H54 (cell line): ENCODE data around the gene CEP128.

Experiments
- DNase-seq: peaks from one replicate; pipeline ENCODE4 v3.0.0; 2011; ENCODE audit warnings: low spot score, mixed read lengths; ENCODE audit not compliant: insufficient read length
- FAIRE-seq: peaks from 3 replicates; lab custom pipeline; 2011; peaks lifted over from hg19 to GRCh38; lab: Jason Lieb, UNC
- POLR2A ChIP-seq: IDR thresholded peaks from 2 replicates; pipeline ENCODE4 v1.6.1; 2011; ENCODE audit warnings: low read depth, mild to moderate bottlenecking, low read length

The CEP128 gene

DNA sequence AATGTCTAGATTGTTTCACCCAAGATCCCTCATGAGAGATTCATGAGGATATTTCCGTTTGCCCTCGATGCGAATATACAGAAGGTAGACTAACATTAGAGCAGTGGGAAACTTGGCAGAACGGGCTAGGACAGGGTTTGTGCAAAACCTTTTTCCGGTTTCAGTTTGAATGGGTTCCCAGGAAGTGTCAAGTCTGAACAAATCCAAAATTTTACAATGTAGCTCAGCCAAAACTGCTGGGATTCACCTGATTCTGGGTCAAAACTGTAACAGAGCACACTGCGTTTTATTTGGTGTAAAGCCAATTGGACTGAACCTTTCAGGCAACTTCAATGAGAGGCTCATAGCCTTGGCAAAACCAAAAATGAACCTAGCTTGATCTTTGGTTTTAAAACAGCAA lies 392.4 kb downstream of the CEP128 start:
- no peak for TF ChIP-seq POLR2A
- no peak for FAIRE-seq

DNA sequence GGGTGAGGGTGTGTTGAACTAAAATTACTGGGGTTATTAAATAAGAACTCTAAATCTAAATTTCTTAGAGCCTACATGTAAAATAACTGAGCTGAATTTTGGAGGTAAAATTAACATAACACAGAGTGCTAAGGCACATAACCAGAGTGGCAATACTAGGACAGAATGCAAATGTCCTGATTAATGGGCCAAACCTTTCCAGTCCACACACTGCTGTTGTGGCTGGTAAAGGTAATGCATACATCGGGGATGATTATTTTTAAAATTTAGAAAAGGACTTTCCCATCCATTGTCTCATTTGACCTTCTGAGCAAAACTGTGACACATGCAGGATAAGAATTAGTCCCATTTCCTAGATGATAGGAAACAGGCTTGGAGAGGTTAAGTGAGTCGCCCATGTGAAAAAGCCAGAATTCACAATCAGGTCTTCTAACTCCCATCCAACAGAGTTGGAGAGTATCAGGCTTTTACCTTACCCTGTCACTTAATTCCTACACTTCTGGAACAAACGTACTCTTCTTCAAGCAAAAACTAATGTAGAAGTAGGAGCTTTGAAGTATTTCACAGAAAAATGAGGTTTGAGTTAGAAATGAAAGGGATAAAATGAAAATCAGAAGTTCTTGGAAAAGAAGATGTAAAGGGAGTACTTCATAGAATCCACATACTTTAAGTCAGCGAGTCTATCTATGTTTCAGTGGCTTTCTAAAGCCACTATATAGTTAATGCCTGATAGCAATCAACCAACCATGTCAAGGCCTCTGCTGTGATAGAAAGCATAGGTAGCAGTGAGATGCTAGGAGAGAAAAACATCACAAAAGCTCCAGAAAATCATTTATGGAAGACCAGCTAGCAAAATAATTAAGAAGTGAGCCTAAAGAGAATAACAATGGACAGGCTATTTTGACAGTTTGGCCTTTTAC lies 395.3 kb downstream of the CEP128 start:
- no peak for FAIRE-seq
- no peak for TF ChIP-seq POLR2A
- no peak for DNase-seq

More for the DNA sequence above, 392.4 kb downstream of the CEP128 start:
- no peak for DNase-seq

DNA sequence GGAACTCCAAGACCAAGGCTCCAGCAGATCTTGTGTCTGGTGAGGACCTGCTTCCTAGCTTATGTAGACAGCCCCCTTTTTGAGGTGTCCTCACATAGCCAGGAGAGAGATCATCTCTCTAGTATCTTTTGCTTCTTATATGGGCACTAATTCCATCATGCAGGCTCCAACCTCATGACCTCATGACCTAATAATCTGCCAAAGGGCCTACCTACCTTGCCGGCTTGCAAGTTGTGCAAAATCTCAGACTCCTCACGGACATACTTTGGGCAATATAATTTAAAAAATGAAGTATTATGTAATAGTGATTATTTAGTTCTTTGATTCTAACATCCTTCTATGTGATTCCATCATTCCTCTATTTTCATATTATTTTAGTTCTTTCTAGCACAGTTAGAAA lies 397.2 kb downstream of the CEP128 start:
- FAIRE-seq = no peak
- DNase-seq = no peak
- no peak for TF ChIP-seq POLR2A

DNA sequence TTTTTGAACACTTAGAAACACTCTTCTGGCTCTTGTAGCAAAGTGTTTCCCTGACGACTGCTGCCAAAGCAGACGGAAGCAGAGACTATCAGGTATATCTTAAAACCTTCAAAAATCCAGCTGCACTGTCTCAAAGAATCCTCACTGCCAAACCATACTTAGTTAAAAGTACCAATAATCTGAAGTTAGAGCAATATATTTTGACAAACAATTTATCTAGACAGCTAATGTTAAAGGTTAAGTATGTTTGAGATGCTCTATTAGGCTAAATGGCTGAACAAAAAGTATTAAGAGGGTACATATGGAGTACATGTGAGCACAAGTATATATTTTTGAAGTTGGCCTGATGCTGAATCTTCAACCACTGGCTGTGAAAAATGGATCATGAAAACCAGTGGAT lies 398.3 kb downstream of the CEP128 start:
- TF ChIP-seq POLR2A = no peak
- DNase-seq (no peak), FAIRE-seq (no peak)

DNA sequence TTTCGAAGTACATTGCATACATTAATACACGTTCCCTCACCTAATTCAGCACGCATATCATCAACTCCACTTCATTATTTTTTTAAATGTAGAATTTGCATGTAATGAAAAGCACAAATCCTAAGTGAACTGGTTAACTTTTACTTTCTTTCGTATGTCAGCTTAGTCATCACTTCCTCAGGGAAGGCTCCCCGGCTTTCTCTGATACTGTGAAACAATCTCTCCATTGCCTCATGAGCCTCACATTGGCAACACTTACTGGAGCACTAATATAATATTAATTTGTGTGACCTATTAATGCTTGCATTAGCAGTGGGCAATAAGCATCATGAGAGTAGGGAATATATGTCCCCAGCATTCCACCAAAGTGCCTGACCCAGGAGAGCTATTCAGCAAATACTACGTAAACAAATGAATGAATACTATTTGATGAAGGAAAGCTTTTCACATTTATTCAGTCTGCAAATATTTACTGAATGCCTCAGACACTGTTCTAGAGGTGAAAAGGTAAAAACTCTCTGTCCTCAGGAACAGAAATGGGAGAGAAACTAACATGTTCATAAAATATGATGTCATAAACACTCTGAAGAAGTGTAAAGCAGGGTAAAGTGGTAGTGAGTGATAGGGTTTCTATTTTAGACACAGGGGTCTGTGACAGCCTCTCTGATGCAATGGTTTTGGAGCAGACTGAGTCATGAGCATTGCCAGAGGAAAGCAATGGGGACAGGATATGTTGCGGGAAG lies 402.7 kb downstream of the CEP128 start:
- FAIRE-seq (no peak), DNase-seq (no peak)
- TF ChIP-seq POLR2A = no peak

DNA sequence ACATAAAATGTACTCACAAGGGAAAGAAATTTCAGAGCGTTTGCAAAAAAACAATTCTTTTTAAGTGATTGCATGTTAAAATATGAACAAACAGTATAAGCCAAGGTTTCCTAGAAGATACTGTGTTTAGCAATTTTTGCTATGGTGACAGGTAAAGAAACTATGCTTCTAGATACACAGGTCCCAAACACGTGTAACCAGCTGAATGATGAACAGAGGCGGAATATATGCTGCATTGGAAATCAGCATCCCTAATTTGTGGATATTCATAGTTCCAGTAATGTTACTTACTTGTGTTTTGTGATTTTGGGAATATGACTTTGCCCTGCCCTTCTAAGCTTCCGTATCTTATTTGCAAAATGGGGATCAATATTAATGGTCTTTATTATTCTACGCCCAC lies 403.9 kb downstream of the CEP128 start:
- no peak for DNase-seq
- no peak for TF ChIP-seq POLR2A
- no peak for FAIRE-seq

DNA sequence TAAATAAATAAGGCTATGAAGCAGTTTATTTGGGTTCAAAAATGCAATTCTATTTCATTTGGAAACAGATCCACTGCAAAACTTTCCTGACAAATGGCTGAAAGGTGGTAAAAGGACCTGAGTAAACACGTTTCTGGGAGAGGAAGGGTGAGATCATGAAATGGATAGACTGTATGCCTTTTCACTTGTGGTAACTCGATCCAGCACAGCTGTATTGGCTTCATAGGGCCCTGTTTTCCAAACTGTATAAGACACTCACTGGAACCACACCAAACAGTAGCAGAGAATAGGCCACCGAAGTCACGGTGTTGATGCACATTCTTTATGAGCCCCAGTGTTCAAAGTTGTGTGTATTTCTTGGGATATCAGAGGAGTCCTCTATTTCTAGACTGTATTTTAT lies 405.1 kb downstream of the CEP128 start:
- FAIRE-seq (no peak), DNase-seq (no peak)
- no peak for TF ChIP-seq POLR2A

DNA sequence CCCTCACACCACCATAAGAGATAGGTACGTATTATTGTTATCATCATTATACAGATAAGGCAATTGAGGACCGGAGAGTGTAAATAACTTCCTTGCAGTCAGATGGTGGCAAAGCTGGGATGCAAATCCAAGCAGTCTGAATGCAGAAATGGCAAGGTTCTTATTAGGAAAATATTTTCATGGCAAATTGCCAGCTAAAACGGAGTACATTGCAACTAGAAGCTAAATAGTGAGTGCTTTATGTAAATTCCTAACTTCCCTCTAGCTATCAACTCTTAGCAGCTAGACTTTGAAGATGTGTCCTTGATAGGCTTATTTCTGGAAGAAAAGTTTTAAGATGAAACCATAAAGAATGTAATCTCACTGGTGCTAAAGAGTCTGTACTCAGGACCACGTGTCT lies 406.4 kb downstream of the CEP128 start:
- no peak for FAIRE-seq
- no peak for DNase-seq
- no peak for TF ChIP-seq POLR2A

DNA sequence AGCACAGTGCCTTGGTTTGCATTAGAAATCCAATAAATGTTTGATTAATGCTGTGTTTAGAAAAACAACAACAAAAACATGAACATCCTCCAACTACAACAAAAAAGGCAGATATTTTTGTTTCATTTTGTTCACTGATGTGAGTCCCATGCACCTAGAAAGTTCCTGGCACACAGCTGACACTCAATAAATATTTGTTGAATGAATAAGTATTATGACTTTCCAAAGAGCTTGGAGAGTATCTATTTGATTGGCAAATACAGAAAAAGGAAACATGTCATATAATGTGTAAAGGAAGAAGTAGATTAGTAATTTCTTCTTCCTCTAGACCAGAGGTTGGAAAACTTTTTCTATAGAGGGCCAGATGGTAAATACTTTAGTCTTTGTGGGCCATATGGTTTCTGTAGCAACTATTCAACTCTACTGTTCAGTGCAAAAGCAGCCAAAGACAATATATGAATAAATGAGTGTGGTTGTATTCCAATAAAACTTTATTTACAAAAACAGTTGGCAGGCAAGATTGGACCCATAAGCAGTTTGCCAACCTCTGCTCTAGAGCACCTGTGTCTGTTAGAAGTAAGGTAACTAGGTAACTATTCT lies 417.9 kb downstream of the CEP128 start:
- no peak for DNase-seq
- FAIRE-seq = no peak
- TF ChIP-seq POLR2A = no peak

DNA sequence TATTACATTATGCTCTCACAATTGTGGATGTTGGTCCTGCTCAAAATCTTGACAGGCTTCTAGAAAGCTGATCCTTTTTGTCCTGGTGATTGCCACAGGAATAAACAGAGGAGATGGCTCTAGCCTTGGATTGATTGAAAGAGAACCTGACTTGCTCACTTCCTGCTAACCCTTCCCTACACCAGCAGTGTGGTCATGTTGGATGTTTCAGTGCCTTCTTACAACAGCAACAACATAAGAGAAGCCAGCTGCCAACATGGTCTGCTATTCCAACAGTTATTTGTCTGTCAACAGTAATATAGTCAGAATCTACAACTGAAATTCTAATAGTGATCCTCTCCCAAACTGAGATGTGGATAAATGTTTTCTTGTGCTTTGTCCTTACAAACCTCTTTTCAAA lies 418.6 kb downstream of the CEP128 start:
- no peak for FAIRE-seq
- TF ChIP-seq POLR2A = no peak
- no peak for DNase-seq

DNA sequence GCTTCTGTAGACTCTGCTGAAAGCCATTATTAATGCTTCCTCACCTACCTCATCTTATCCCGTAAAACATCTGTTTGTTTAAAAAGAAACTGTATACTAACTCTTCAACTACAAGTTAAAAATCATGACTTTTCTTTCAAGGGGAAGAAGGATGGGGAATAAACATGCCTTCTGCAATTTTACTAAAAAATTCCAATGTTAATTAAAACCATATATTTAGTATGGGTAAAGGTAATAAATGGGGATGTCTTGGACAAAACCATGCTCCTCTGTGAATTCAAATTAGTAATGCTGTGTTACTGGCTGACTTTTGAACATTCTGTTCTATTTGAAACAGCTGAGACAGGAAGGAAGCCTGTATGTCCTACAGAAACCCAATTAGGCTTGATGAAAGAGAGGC lies 419.1 kb downstream of the CEP128 start:
- DNase-seq (no peak), FAIRE-seq (no peak)
- no peak for TF ChIP-seq POLR2A

DNA sequence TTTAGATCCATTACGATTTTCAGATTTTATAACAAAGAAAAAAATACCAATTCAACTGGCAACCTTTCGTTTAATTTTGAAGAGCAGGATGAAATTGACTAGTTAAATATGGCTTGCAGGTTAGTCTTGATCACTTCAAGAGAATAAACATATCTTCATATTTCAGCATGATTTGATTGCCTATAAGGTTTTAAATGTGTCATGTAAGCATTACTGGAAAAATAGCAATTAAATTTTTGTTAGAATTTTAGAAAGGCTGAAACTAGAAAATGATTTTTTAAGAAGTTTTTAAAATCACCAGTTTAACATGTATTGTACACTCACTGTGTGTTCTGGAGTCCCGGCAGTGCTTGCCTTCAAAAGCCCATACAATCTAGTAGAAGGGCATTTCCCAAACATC lies 420.1 kb downstream of the CEP128 start:
- no peak for DNase-seq
- FAIRE-seq = no peak
- no peak for TF ChIP-seq POLR2A

DNA sequence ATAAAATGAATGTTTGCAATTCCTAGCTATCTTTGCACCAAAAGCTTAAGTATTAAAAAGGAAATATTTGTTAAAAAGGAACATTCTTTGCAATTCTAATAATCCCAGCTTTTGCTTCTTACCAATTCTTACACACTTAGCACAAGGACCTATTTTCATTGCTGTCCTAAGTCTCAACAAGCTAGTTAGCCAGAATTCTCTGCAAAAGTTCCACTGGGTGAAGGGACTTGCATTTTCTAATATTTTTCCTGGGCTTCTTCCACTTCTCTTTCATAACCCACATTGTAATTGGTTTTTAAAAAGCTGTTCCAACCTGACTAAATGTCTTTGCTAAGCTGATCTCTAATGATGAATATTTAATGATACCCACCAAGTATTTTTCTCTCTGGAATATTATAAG lies 422.5 kb downstream of the CEP128 start:
- FAIRE-seq (no peak), DNase-seq (no peak)
- no peak for TF ChIP-seq POLR2A

DNA sequence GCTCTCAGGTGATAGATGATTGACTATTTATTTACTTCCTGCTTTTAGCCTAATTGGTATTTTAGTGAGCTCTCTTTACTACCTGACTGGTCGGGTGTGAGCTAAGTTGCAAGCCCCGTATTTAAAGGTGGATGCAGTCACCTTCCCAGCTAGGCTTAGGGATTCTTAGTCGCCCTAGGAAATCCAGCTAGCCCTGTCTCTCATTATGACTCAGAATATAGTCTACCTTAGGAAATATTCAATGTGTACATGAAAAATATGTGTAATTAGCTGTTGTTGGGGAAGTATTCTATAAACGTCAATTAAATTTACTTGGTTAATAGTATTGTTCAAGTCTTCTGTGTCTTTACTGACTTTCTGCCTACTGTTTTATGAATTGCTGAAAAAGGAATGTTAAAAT lies 423.4 kb downstream of the CEP128 start:
- no peak for TF ChIP-seq POLR2A
- DNase-seq = no peak
- no peak for FAIRE-seq
